HG03565 (cell line): ENCODE results near the gene COL4A2.
A peak's percentile ranks its signal among the peaks of the same experiment; 100 is the strongest.

Source experiments
- ATAC-seq: cut with Tn5 transposase; IDR thresholded peaks from one replicate; pipeline ENCODE4 v1.9.1; 2021; ENCODE audit warnings: mild to moderate bottlenecking, moderate library complexity; ENCODE audit not compliant: unreplicated experiment

The COL4A2 gene

GRCh38 chr13:110351636-110352420 lies 44.7 kb downstream of the COL4A2 start:
- ATAC-seq: no peak

- ATAC-seq: no peak
Measured at GRCh38 chr13:110352735-110353134, 45.7 kb downstream of the COL4A2 start.

GRCh38 chr13:110353339-110353977 lies 46.4 kb downstream of the COL4A2 start:
- ATAC-seq: no peak

GRCh38 chr13:110354123-110354627 lies 47.1 kb downstream of the COL4A2 start:
- ATAC-seq: no peak

- no peak for ATAC-seq
Measured at GRCh38 chr13:110354715-110355473, 47.8 kb downstream of the COL4A2 start.

GRCh38 chr13:110356362-110356761 lies 49.3 kb downstream of the COL4A2 start:
- ATAC-seq: no peak

GRCh38 chr13:110358381-110358780 lies 51.3 kb downstream of the COL4A2 start:
- no peak for ATAC-seq

- ATAC-seq: no peak
Measured at GRCh38 chr13:110359840-110360301, 52.8 kb downstream of the COL4A2 start.

GRCh38 chr13:110360598-110360997 lies 53.5 kb downstream of the COL4A2 start:
- ATAC-seq: no peak

- ATAC-seq: no peak
Measured at GRCh38 chr13:110361365-110361911, 54.4 kb downstream of the COL4A2 start.

- no peak for ATAC-seq
Measured at GRCh38 chr13:110363010-110363409, 55.9 kb downstream of the COL4A2 start.

- ATAC-seq: no peak
Measured at GRCh38 chr13:110364081-110364480, 57.0 kb downstream of the COL4A2 start.

- ATAC-seq: no peak
Measured at GRCh38 chr13:110365876-110366275, 58.8 kb downstream of the COL4A2 start.

- ATAC-seq: no peak
Measured at GRCh38 chr13:110366733-110367132, 59.6 kb downstream of the COL4A2 start.

GRCh38 chr13:110367620-110368019 lies 60.5 kb downstream of the COL4A2 start:
- ATAC-seq: no peak

GRCh38 chr13:110368408-110368807 lies 61.3 kb downstream of the COL4A2 start:
- no peak for ATAC-seq

- ATAC-seq: no peak
Measured at GRCh38 chr13:110369400-110369799, 62.3 kb downstream of the COL4A2 start.

- ATAC-seq: peak; percentile 50
Measured at GRCh38 chr13:110371550-110372465, 64.7 kb downstream of the COL4A2 start.

- ATAC-seq: no peak
Measured at GRCh38 chr13:110372676-110373075, 65.6 kb downstream of the COL4A2 start.

GRCh38 chr13:110373617-110374016 lies 66.5 kb downstream of the COL4A2 start:
- ATAC-seq: no peak
